ENCODE results near the gene MCC.
A peak's percentile ranks its signal among the peaks of the same experiment; 100 is the strongest.

MCC gene

GRCh38 chr5:113213551-113214425, 274.5 kb downstream of the MCC start:
- TF ChIP-seq GABPA (IDR thresholded peaks at IDR 0.05; ENCODE audit: low read depth) (no peak), REST (IDR thresholded peaks at IDR 0.05; ENCODE audit: insufficient replicate concordance, low read depth) (no peak), POLR2AphosphoS5 (IDR thresholded peaks at IDR 0.05; ENCODE audit: low read depth) (no peak), CTCF (IDR thresholded peaks at IDR 0.05; ENCODE audit: insufficient read depth, low read length) (no peak), SPI1 (IDR thresholded peaks at IDR 0.05; ENCODE audit: borderline replicate concordance, low read depth) (no peak)
- H3K4me3 ChIP-seq (replicated peaks; ENCODE audit: insufficient read depth, low read length): no peak overlapping the region
- no peaks in the 10 kb centered on the region for H3K27me3 ChIP-seq (ENCODE audit: insufficient read depth, poor library complexity, severe bottlenecking)
- peak in 1 of 2 experiments; percentile 1 for DNase-seq (ENCODE audit: low read depth in 1 of 2, low spot score in 1 of 2)
- H3K27ac ChIP-seq (replicated peaks): no peak overlapping the region

- DNase-seq (ENCODE audit: low read depth in 1 of 2, low spot score in 1 of 2): no peak
- TF ChIP-seq POLR2AphosphoS5 (IDR thresholded peaks at IDR 0.05; ENCODE audit: low read depth) (no peak), REST (IDR thresholded peaks at IDR 0.05; ENCODE audit: insufficient replicate concordance, low read depth) (no peak), SPI1 (IDR thresholded peaks at IDR 0.05; ENCODE audit: borderline replicate concordance, low read depth) (no peak), CTCF (IDR thresholded peaks at IDR 0.05; ENCODE audit: insufficient read depth, low read length) (no peak), GABPA (IDR thresholded peaks at IDR 0.05; ENCODE audit: low read depth) (no peak)
- Histone ChIP-seq H3K4me3 (replicated peaks; ENCODE audit: insufficient read depth, low read length) (no peak overlapping the region), H3K27me3 (ENCODE audit: insufficient read depth, poor library complexity, severe bottlenecking) (no peaks in the 10 kb centered on the region), H3K27ac (replicated peaks) (no peak overlapping the region)
Observed at GRCh38 chr5:113212244-113212920, 275.9 kb downstream of the MCC start.

- Histone ChIP-seq H3K4me3 (replicated peaks; ENCODE audit: insufficient read depth, low read length) (no peak overlapping the region), H3K27ac (replicated peaks) (no peak overlapping the region), H3K27me3 (ENCODE audit: insufficient read depth, poor library complexity, severe bottlenecking) (no peaks in the 10 kb centered on the region)
- no peak for DNase-seq (ENCODE audit: low read depth in 1 of 2, low spot score in 1 of 2)
- TF ChIP-seq REST (IDR thresholded peaks at IDR 0.05; ENCODE audit: insufficient replicate concordance, low read depth) (no peak), SPI1 (IDR thresholded peaks at IDR 0.05; ENCODE audit: borderline replicate concordance, low read depth) (no peak), POLR2AphosphoS5 (IDR thresholded peaks at IDR 0.05; ENCODE audit: low read depth) (no peak)
Observed at GRCh38 chr5:113209498-113209897, 278.8 kb downstream of the MCC start.
